Sciatic nerve (tissue), 2 donors: Measurements from ENCODE around the gene TMEM192. TPM values are rescaled to one million over a fixed set of nuclear protein-coding genes. Genes with fewer than 3 reads are reported as not detected.
"Not testable (repeated sequence)": the region's sequence is repeated elsewhere in the genome, so short reads cannot be mapped to it uniquely, and the experiment has no call there.

Experiments used
- ATAC-seq: fragments of 200-7000 bp; cut with Tn5 transposase; one replicate; pipeline ENCODE4 v1.9.1; 2020; ENCODE audit warnings: mild to moderate bottlenecking, moderate library complexity
- DNase-seq: peaks from one replicate; pipeline ENCODE4 v3.0.0-alpha.2; 2020; ENCODE audit warnings: low spot score
- intact Hi-C: fragments of 100-400 bp; cut with DNase I; formaldehyde crosslinking; loops from one replicate; pipeline ENCODE4 v1.14.2; 2022
- total RNA-seq: library from RNA; stranded (reverse); fragmentation: NEBNext Ultra II Directional; extraction: Animal tissue kit (Norgen Biotek cat#: 25700); gene quantifications from one replicate; pipeline ENCODE4 v1.2.1, GENCODE V29; 2021
- donor health status: DM: no; HTN: no; CAD: no.
- donor health status: DM: no; HTN: no; CAD: no.

TMEM192 gene
- total RNA-seq, 1 donor from 2014 or later, result 22.1 TPM

DNA sequence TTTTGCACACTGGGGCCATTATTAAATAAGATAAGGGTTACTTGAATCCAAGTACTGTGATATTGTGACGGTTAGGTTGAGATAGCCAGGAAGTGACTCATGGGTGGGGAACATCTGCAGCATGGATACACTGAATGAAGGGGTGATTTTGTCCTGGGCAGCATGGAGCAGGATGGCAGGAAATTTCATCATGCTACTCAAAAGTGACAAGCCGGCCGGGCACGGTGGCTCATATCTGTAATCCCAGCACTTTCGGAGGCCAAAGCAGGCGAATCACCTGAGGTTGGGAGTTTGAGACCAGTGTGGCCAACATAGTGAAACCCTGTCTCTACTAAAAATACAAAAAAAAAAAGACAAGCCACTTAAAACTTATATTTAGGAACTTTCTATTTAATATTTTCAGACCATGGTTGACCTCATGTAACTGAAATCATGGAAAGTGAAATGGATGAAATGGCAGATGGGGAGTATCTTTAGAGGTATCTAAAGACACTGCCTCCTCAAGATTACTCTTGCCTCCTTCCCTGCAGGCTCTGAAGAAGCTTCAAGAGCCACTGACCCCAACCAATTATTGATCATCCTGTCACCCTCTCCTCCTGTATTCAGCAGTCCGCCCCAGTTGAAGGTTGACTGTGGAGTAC lies 84.8 kb downstream of the TMEM192 start:
- DNase-seq, result no peak
- intact Hi-C loops, result no loop called here
- ATAC-seq, result no peak

DNA sequence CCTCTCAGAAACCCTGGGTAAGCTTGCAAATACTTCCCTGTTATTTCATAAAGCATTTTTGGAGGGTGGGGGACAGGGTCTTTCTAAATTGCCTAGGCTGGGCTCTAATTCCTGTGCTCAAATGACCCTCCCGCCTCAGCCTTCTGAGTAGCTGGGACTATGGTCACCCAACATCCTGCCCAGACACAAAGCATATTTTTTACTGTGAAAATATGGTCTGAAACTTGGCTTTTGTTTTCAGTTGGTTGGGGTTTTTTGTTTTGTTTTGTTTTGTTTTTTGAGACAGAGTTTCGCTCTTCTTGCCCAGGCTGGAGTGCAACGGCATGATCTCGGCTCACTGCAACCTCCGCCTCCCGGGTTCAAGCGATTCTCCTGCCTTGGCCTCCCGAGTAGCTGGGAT lies 86.9 kb downstream of the TMEM192 start:
- ATAC-seq, DNase-seq, intact Hi-C loops: not testable (repeated sequence)

Other genes with a start within 250 kb of the TMEM192 start
- gene APELA, start 235.7 kb downstream of the TMEM192 start, total RNA-seq, result not detected
- gene TRIM61, start 135.2 kb downstream of the TMEM192 start, total RNA-seq, result 0.62 TPM
- gene TRIM60, start 80.9 kb downstream of the TMEM192 start, total RNA-seq, result not detected
- not detected for gene TRIM75, start 59.0 kb downstream of the TMEM192 start, total RNA-seq
- gene KLHL2, start 94.7 kb upstream of the TMEM192 start, total RNA-seq, result 30.8 TPM
- 114 TPM for gene MSMO1, start 214.8 kb upstream of the TMEM192 start, total RNA-seq